GM21737 (cell line): ENCODE data around the gene BTBD16.

Experiments used
- ATAC-seq: cut with Tn5 transposase; IDR thresholded peaks from one replicate; pipeline ENCODE4 v1.9.1; 2021; ENCODE audit warnings: mild to moderate bottlenecking, moderate library complexity; ENCODE audit not compliant: unreplicated experiment

Gene BTBD16

GRCh38 chr10:122246830-122247520, 24.1 kb upstream of the BTBD16 start:
- no peak for ATAC-seq

- ATAC-seq = no peak
Observed at GRCh38 chr10:122248356-122249302, 22.5 kb upstream of the BTBD16 start.

GRCh38 chr10:122249303-122249850, 21.7 kb upstream of the BTBD16 start:
- no peak for ATAC-seq

- ATAC-seq = no peak
Observed at GRCh38 chr10:122249991-122250750, 20.9 kb upstream of the BTBD16 start.

DNA sequence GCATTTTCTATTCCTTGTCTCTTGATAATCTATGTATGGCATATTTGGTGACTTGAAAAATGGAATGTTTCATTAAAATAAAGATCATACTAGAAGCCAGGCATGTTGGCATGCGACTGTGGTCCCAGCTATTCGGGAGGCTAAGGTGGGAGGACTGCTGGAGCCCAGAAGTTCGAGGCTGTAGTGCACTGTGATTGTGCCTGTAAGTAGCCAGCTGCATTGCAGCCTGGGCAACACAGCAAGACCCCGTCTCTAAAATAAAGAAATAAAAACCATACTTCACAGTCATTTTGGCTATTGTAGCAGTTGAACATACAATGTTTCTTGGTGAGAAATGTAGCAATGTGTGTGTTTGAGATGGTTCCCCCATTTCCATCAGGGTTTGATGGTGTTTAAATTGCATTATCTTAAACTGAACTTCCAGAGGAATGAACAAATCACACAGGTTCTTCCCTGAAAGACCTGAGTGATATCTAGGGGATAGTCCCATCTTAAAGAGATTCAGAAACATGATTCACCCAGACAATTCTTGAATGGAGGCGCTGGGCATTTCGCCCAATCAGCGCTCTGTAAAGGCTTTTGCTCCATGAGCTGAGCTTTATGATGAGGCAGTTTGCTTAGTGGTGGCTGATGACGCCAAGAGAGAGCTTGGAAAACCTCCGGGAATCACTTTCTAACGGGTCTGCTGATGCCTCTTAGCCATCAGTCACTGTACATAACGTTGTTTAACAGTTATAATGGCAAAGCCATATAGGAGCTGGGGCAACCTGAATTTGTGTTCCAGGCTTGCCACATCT, 19.4 kb upstream of the BTBD16 start:
- no peak for ATAC-seq

DNA sequence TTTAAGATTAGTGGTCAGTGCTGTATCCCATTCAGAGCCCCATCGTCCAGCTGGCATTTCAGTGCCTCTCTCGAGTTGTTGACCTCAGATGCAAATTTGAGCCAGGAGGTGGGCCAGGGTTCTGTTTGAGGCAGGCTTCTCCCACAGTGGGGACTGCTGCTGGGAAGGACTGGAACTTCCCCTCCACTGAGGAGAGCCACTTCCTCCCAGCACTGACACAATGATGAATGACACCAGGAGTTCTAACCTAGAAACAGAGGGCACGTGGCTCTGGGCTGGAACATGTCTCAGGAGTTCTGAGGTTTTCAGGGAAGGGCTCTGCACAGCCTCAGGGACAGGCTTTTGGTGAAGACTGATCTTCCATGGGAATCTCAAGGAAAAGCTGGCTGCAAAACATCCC, 18.3 kb upstream of the BTBD16 start:
- no peak for ATAC-seq

DNA sequence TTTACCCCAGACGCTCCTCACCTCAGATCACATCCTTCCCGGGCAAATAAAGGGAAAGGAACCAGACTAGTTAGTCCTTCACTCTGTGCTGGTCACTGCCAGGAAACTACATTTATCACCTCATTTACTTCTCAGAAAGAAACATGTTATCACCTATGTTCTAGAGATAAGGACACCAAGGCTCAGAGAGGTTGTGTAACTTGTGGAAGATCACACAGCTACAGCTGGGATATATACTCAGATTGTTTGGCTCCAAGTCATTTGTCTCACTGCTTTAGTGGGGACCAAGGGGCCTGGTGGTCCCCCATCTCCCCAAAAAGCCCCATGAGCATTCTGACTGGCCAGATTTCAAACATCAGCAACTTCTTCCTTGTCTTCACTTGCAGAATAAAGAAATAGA, 17.5 kb upstream of the BTBD16 start:
- no peak for ATAC-seq

- ATAC-seq = no peak
Observed at GRCh38 chr10:122254831-122255230, 16.3 kb upstream of the BTBD16 start.

- ATAC-seq = no peak
Observed at GRCh38 chr10:122255509-122256301, 15.4 kb upstream of the BTBD16 start.

- ATAC-seq = no peak
Observed at GRCh38 chr10:122257041-122257440, 14.1 kb upstream of the BTBD16 start.

- ATAC-seq = no peak
Observed at GRCh38 chr10:122258136-122259074, 12.7 kb upstream of the BTBD16 start.

GRCh38 chr10:122259075-122259466, 12.0 kb upstream of the BTBD16 start:
- ATAC-seq = no peak

DNA sequence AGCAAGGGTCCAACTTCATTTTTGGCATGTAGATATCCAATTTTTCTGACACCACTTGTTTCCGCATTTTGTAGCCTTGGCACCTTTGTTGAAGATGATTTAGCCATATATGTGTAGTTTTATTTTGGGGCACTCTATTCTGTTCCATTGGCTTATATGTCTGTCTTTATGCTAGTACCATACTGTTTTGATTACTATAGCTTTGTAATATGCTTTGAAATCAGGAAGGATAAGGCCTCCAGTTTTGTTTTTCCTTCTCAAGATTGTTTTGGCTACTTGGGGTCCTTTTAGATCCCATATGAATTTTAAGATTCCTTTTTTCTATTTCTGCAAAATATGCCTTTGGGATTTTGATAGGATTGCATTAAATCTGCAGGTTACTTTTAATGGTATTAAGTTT, 9.5 kb upstream of the BTBD16 start:
- no peak for ATAC-seq

- ATAC-seq = no peak
Observed at GRCh38 chr10:122263971-122264370, 7.1 kb upstream of the BTBD16 start.

DNA sequence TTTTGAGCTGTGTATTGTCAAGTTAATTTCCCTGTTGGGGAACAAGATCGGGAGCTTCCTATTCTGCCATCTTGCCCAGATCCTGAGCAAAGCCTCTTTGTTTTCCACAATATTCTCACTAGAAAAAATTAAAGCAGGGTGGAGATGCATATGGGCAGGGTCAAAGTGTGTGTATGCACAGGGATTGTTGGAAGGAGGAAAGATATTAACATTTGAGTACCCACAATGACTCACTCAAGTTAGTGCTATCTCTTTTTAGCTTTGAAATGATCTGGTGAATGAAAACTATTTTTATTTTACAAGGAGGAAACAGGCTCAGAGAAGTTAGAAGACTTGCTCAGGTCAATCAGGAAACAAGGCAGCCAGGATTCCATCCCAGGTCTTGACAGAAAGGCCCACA, 6.7 kb upstream of the BTBD16 start:
- no peak for ATAC-seq

DNA sequence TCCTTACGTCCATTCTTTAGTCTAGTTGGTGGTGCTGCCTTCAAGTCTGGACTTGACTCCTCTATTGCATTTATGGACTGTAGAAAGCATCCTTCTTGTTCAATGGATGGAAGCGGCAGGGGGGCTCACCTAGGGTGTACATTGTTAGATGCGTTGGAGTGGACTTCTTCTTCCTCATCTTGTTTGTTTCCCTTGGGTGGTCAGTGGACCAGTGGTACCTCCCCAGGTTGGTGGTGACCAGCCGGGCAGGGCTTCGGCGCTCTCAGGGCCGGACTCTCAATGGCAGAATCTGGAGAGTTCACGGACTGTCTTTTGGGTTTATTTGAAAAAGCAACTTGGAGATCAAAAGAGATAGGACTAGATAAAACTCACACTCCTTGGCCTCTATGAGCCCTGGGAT, 6.2 kb upstream of the BTBD16 start:
- ATAC-seq = no peak

- ATAC-seq = no peak
Observed at GRCh38 chr10:122265896-122266295, 5.2 kb upstream of the BTBD16 start.
